K562 (cell line): Measurements from ENCODE around the gene RBM20. TPM values are rescaled to one million over a fixed set of nuclear protein-coding genes. Genes with fewer than 3 reads are reported as not detected.

Experiments used
- ARID4B ChIP-seq: sonication (generic); formaldehyde crosslinking; IDR thresholded peaks from 2 replicates; pipeline ENCODE4 v1.8.0; 2022; ENCODE audit warnings: mild to moderate bottlenecking, missing genetic modification reagents
- HDGF ChIP-seq: fragments of 450-650 bp; IDR thresholded peaks from 2 replicates; pipeline ENCODE4 v1.6.1; 2016
- HMGXB4 ChIP-seq: sonication (generic); formaldehyde crosslinking; IDR thresholded peaks from 2 replicates; pipeline ENCODE4 v1.8.1; 2023; ENCODE audit warnings: mild to moderate bottlenecking, missing genetic modification reagents
- MGA ChIP-seq: fragments of 450-650 bp; IDR thresholded peaks from 2 replicates; pipeline ENCODE4 v1.6.1; 2016; ENCODE audit warnings: mild to moderate bottlenecking, moderate library complexity
- ZBTB7A ChIP-seq: IDR thresholded peaks from 2 replicates; pipeline ENCODE4 v1.6.1; 2011; ENCODE audit warnings: low read depth, mild to moderate bottlenecking, low read length, moderate library complexity, borderline replicate concordance; ENCODE audit not compliant: control insufficient read depth
- ZNF311 ChIP-seq: fragments of 250-450 bp; sonication (Bioruptor Pico); IDR thresholded peaks from 2 replicates; pipeline ENCODE4 v1.4.0; 2020; ENCODE audit warnings: mild to moderate bottlenecking, moderate library complexity
- polyA plus RNA-seq, 8 experiments: library from polyadenylated mRNA; depleted of rRNA in 4 of 8; stranded (reverse) in 5 of 8; unstranded in 3 of 8; fragments of >200 nt; fragmentation: Nextera tagmentation in 2 of 8; fragmentation: Illumina TruSeq in 1 of 8; extraction: Ambion mirVana in 2 of 8; extraction: Trizol in 1 of 8; gene quantifications; 2 replicates each; pipeline versions ENCODE4 v1.2.1 to v1.2.3, GENCODE V29; 2011 to 2014; ENCODE audit warnings: inconsistent platforms in 1 of 8, missing spikeins in 1 of 8
- total RNA-seq, 7 experiments: library from RNA; depleted of rRNA in 6 of 7; stranded (reverse); fragments of >200 nt in 6 of 7; fragmentation: Illumina TruSeq in 2 of 7; extraction: Trizol in 2 of 7; gene quantifications; 2 replicates each; pipeline versions ENCODE4 v1.2.1 to v1.2.3, GENCODE V29; 2011 to 2021; ENCODE audit warnings: low replicate concordance in 1 of 7

The RBM20 gene
- total and polyA plus RNA-seq, 9 of the 15 experiments (the other 6 are each of a cell fraction or from before 2014, with no cell fraction given), result 0.63 to 5.7 (median 3.2) TPM

- TF ChIP-seq MGA, result peak; percentile 80
- no peak for TF ChIP-seq ZNF311 (CRISPR knock-in tag)
- TF ChIP-seq HMGXB4, result no peak
- TF ChIP-seq ARID4B, result no peak
- TF ChIP-seq ZBTB7A, result no peak
- TF ChIP-seq HDGF, result no peak
Observed at GRCh38 chr10:110664483-110665420, 20.6 kb downstream of the RBM20 start (continued).
